Measurements from ENCODE around the gene DYSF. TPM values are rescaled to one million over a fixed set of nuclear protein-coding genes. Genes with fewer than 3 reads are reported as not detected.

Gene DYSF
- total RNA-seq, 2 donors from 2014 or later, result 1.4 to 3.1 TPM

GRCh38 chr2:71477231-71477691 lies 23.9 kb downstream of the DYSF start:
- no peaks in the 10 kb centered on the region for H3K36me3 ChIP-seq (ENCODE audit: control insufficient read depth, insufficient read depth, low read length)
- no peaks in the 10 kb centered on the region for H3K27me3 ChIP-seq (ENCODE audit: control insufficient read depth, insufficient read depth, low read length, poor library complexity, severe bottlenecking)
- peaks cover 8% of the 10 kb centered on the region for H3K27me3 Mint-ChIP-seq (ENCODE audit: insufficient read depth)
- no peaks in the 10 kb centered on the region for H3K36me3 Mint-ChIP-seq (ENCODE audit: low read depth)
- H3K4me1 Mint-ChIP-seq, result peaks cover 7% of the 10 kb centered on the region
- H3K4me3 ChIP-seq (ENCODE audit: low read length), result no peak overlapping the region
- no peak for TF ChIP-seq CTCF (conservative IDR thresholded peaks at IDR 0.05)
- H3K9ac ChIP-seq (ENCODE audit: extremely low read depth, low read length, poor library complexity, severe bottlenecking), result no peak overlapping the region
- no peaks in the 10 kb centered on the region for H3K9me3 Mint-ChIP-seq
- 88% methylated on average over 5 to 6 of the region's 6 CpGs for WGBS, 2 experiments (ENCODE audit: insufficient coverage in 1 of 2, insufficient read length in 1 of 2)
- no peaks in the 10 kb centered on the region for H3K4me1 ChIP-seq (ENCODE audit: control insufficient read depth, insufficient read depth, low read length)
- DNase-seq, result no peak
- no peaks in the 10 kb centered on the region for H3K9me3 ChIP-seq (ENCODE audit: control insufficient read depth, low read length)
- no peak overlapping the region for H3K4me3 Mint-ChIP-seq
- no peak overlapping the region for H3K27ac Mint-ChIP-seq
- no peak overlapping the region for H3K27ac ChIP-seq (ENCODE audit: low read depth, low read length)

DNA sequence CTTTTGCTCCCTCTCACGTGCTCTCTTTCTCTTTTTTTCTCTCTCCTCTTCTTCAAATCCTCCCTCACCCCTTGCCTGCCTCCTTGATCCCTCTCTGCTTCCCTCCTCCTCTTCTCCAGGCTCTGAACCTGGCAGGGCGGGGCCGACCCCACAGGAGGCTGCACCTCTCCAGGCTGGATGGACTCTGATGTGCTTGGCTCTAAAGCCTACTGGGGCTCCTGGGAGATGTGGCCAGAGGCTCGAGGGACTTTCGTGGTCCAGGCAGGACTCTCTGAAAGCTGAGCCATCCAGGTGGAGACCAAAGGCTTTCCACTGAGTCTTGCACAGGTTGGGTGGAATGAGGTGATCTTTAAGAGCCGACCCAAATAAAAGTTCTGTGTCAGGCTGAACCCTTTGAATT lies 25.4 kb downstream of the DYSF start:
- no peaks in the 10 kb centered on the region for H3K4me1 ChIP-seq (ENCODE audit: control insufficient read depth, insufficient read depth, low read length)
- H3K4me1 Mint-ChIP-seq, result peaks cover 10% of the 10 kb centered on the region
- no peaks in the 10 kb centered on the region for H3K36me3 Mint-ChIP-seq (ENCODE audit: low read depth)
- H3K4me3 Mint-ChIP-seq, result no peak overlapping the region
- no peaks in the 10 kb centered on the region for H3K9me3 ChIP-seq (ENCODE audit: control insufficient read depth, low read length)
- H3K9me3 Mint-ChIP-seq, result no peaks in the 10 kb centered on the region
- H3K4me3 ChIP-seq (ENCODE audit: low read length), result no peak overlapping the region
- no peak for TF ChIP-seq CTCF (conservative IDR thresholded peaks at IDR 0.05)
- no peaks in the 10 kb centered on the region for H3K36me3 ChIP-seq (ENCODE audit: control insufficient read depth, insufficient read depth, low read length)
- H3K27ac ChIP-seq (ENCODE audit: low read depth, low read length), result no peak overlapping the region
- H3K9ac ChIP-seq (ENCODE audit: extremely low read depth, low read length, poor library complexity, severe bottlenecking), result no peak overlapping the region
- DNase-seq, result no peak
- no peaks in the 10 kb centered on the region for H3K27me3 ChIP-seq (ENCODE audit: control insufficient read depth, insufficient read depth, low read length, poor library complexity, severe bottlenecking)
- H3K27ac Mint-ChIP-seq, result no peak overlapping the region
- peaks cover 7% of the 10 kb centered on the region for H3K27me3 Mint-ChIP-seq (ENCODE audit: insufficient read depth)
- 78 to 92% methylated on average over 3 to 6 of the region's 6 CpGs for WGBS, 2 experiments (ENCODE audit: insufficient coverage in 1 of 2, insufficient read length in 1 of 2)

DNA sequence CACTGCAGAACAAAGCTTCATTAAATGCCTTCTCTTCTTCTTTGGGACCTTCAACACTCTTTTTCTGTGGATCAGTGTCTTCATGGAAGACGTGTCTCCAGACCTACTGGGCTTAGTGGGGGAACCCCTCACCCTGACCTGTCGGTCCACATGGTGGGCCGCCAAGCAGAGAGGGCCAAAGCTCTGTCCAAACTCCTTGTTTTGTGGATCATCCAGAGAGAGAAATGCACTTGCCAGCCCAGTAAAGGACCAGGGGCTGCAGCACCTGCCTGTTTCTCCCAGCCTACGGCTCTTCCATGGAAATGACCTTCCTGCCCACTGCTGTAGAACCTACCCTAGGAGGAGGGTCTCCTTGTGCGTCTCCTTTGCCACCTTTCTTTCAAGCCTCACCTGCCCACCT lies 25.9 kb downstream of the DYSF start:
- Histone ChIP-seq H3K4me1 (ENCODE audit: control insufficient read depth, insufficient read depth, low read length) (no peaks in the 10 kb centered on the region), H3K9ac (ENCODE audit: extremely low read depth, low read length, poor library complexity, severe bottlenecking) (no peak overlapping the region), H3K27me3 (ENCODE audit: control insufficient read depth, insufficient read depth, low read length, poor library complexity, severe bottlenecking) (no peaks in the 10 kb centered on the region), H3K9me3 (ENCODE audit: control insufficient read depth, low read length) (no peaks in the 10 kb centered on the region), H3K36me3 (ENCODE audit: control insufficient read depth, insufficient read depth, low read length) (no peaks in the 10 kb centered on the region), H3K27ac (ENCODE audit: low read depth, low read length) (no peak overlapping the region), H3K4me3 (ENCODE audit: low read length) (no peak overlapping the region)
- Mint-ChIP-seq H3K27ac (no peak overlapping the region), H3K4me1 (peaks cover 10% of the 10 kb centered on the region), H3K4me3 (no peak overlapping the region), H3K27me3 (ENCODE audit: insufficient read depth) (peaks cover 7% of the 10 kb centered on the region), H3K36me3 (ENCODE audit: low read depth) (no peaks in the 10 kb centered on the region), H3K9me3 (no peaks in the 10 kb centered on the region)
- no peak for DNase-seq
- TF ChIP-seq CTCF (conservative IDR thresholded peaks at IDR 0.05), result no peak
- WGBS, 2 experiments (ENCODE audit: insufficient coverage in 1 of 2, insufficient read length in 1 of 2), result 88 to 91% methylated on average over 5 of the region's 5 CpGs

Data from endodermal cell (in vitro differentiated cells).